C1 segment of cervical spinal cord (tissue), 14 donors: ENCODE data around the gene CEACAM20.
"Not testable (repeated sequence)": the region's sequence is repeated elsewhere in the genome, so short reads cannot be mapped to it uniquely, and the experiment has no call there.

Source experiments
- DNase-seq, 14 donors: peaks; one replicate each; lab custom pipeline; 2025; lab: John Stamatoyannopoulos, UW

Gene CEACAM20

GRCh38 chr19:44529536-44529935, at the start of gene CEACAM20:
CEACAM20 (minus strand) TSS chr19:44529675; CDS start chr19:44529509, 166 bp downstream.
- DNase-seq: no peak

- DNase-seq: no peak
Measured at GRCh38 chr19:44577566-44577874, 48.0 kb upstream of the CEACAM20 start.

GRCh38 chr19:44576843-44577565, 47.5 kb upstream of the CEACAM20 start:
- no peak for DNase-seq

GRCh38 chr19:44575116-44575700, 45.7 kb upstream of the CEACAM20 start:
- no peak for DNase-seq

- DNase-seq: no peak
Measured at GRCh38 chr19:44574186-44574950, 44.9 kb upstream of the CEACAM20 start.

- DNase-seq: no peak
Measured at GRCh38 chr19:44573627-44574026, 44.2 kb upstream of the CEACAM20 start.

GRCh38 chr19:44573183-44573582, 43.7 kb upstream of the CEACAM20 start:
- no peak for DNase-seq

- no peak for DNase-seq
Measured at GRCh38 chr19:44572581-44572900, 43.1 kb upstream of the CEACAM20 start.

GRCh38 chr19:44571830-44572580, 42.5 kb upstream of the CEACAM20 start:
- DNase-seq: no peak

- DNase-seq: peak in 7 of 14 donors; percentile 2 to 46 (median 10)
Measured at GRCh38 chr19:44570984-44571684, 41.7 kb upstream of the CEACAM20 start.

GRCh38 chr19:44570603-44570983, 41.1 kb upstream of the CEACAM20 start:
- DNase-seq: no peak

- DNase-seq: no peak
Measured at GRCh38 chr19:44567745-44568144, 38.3 kb upstream of the CEACAM20 start.

GRCh38 chr19:44566984-44567383, 37.5 kb upstream of the CEACAM20 start:
- DNase-seq: no peak

- not testable (repeated sequence) for DNase-seq
Measured at GRCh38 chr19:44563086-44563655, 33.7 kb upstream of the CEACAM20 start.

GRCh38 chr19:44557933-44558332, 28.5 kb upstream of the CEACAM20 start:
- no peak for DNase-seq

GRCh38 chr19:44554641-44555246, 25.3 kb upstream of the CEACAM20 start:
- DNase-seq: no peak

GRCh38 chr19:44553478-44554171, 24.1 kb upstream of the CEACAM20 start:
- DNase-seq: no peak

- no peak for DNase-seq
Measured at GRCh38 chr19:44552324-44552723, 22.8 kb upstream of the CEACAM20 start.

GRCh38 chr19:44551850-44552249, 22.4 kb upstream of the CEACAM20 start:
- no peak for DNase-seq

- DNase-seq: not testable (repeated sequence)
Measured at GRCh38 chr19:44550976-44551375, 21.5 kb upstream of the CEACAM20 start.
